ENCODE results near the gene CD300A. TPM values are rescaled to one million over a fixed set of nuclear protein-coding genes. Genes with fewer than 3 reads are reported as not detected.
A peak's percentile ranks its signal among the peaks of the same experiment; 100 is the strongest.

CD300A gene
- polyA plus RNA-seq, 1 donor (not counting 4 experiments of a cell fraction or from before 2014, with no cell fraction given): 0.07 TPM

DNA sequence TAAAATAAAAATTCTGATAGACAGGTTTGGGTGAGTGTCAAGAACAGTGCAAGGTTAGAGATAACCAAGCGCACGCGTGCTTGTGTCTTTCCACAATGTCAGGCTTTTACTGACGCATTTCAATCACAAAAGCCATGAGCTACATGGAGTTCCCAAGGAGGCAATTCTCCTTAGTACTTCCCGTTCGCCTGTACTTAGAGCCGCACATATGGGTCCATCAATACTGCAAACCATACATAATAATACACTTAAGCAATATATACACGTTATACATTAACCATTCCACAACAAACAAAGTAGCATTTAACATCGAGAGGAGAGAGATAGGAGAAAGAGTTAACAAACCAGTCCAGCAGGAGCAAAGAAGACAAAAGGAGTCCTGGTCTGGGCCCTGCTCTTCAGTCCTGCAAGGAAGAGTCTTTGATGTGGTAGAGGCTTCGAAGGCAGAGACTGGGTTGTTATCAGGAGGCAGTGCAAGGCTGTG, 46.5 kb upstream of the CD300A start:
- no peak for FAIRE-seq
- H3K4me1 ChIP-seq (ENCODE audit: control insufficient read depth, extremely low read depth, insufficient read depth, low read length): peaks cover 21% of the 10 kb centered on the region

DNA sequence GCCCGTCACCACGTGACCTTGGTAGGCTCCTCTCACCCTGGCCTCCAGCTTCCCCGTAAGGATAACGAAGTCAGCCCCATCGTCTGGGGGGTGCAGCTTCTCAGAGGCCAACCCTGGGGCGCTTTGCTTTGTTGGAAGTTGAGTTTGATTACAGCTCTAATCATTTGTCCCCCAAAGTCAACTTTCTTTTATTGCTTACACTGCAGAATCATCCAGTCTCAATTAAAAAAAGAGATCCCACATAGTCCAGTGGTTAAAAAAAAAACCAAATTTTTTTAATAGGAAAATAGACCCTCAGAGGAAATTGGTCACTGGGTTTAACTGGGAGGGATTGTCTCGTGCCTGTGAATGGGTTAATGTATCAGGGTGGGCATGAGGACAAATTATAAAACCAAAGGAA, 42.3 kb upstream of the CD300A start:
- Histone ChIP-seq H3K9me3 (ENCODE audit: control insufficient read depth, low read depth, low read length) (no peaks in the 10 kb centered on the region), H3K27ac (ENCODE audit: control insufficient read depth, insufficient read depth, low read length) (no peak overlapping the region), H3K9ac (ENCODE audit: control insufficient read depth, extremely low read depth, insufficient read depth, low read length) (no peak overlapping the region), H3K4me1 (ENCODE audit: control insufficient read depth, extremely low read depth, insufficient read depth, low read length) (peaks cover 16% of the 10 kb centered on the region), H3K4me2 (ENCODE audit: control insufficient read depth, extremely low read depth, insufficient read depth, low read depth, low read length) (no peak overlapping the region), H3K4me3 (ENCODE audit: control insufficient read depth in 2 of 3, extremely low read depth in 1 of 3, insufficient read depth in 2 of 3, low read depth in 1 of 3, low read length in 3 of 3) (no peak overlapping the region), H3K36me3 (ENCODE audit: control insufficient read depth in 2 of 2, extremely low read depth in 1 of 2, insufficient read depth in 2 of 2, low read length in 2 of 2) (no peaks in the 10 kb centered on the region), H2AFZ (ENCODE audit: control insufficient read depth, low read length) (no peak overlapping the region), H3K27me3 (ENCODE audit: control insufficient read depth, extremely low read depth, insufficient read depth, low read length) (no peaks in the 10 kb centered on the region), H3K79me2 (ENCODE audit: control insufficient read depth, insufficient read depth, low read length) (no peaks in the 10 kb centered on the region), H3K9me1 (ENCODE audit: control insufficient read depth, extremely low read depth, insufficient read depth, low read length) (peaks cover 3% of the 10 kb centered on the region), H4K20me1 (ENCODE audit: control insufficient read depth, extremely low read depth, insufficient read depth, low read length) (no peaks in the 10 kb centered on the region)
- TF ChIP-seq EZH2 (IDR thresholded peaks at IDR 0.05; ENCODE audit: low read length): no peak
- FAIRE-seq (no peak), DNase-seq (ENCODE audit: low read depth, low spot score) (no peak)
- dilution Hi-C loops (cut with MboI; ENCODE audit: extremely low pct_ligation_motif_present, low sequenced_read_pairs): no loop called here

More for the DNA sequence above, 46.5 kb upstream of the CD300A start:
- Histone ChIP-seq H3K27me3 (ENCODE audit: control insufficient read depth, extremely low read depth, insufficient read depth, low read length) (no peaks in the 10 kb centered on the region), H3K36me3 (ENCODE audit: control insufficient read depth in 2 of 2, extremely low read depth in 1 of 2, insufficient read depth in 2 of 2, low read length in 2 of 2) (no peaks in the 10 kb centered on the region), H3K9me1 (ENCODE audit: control insufficient read depth, extremely low read depth, insufficient read depth, low read length) (no peaks in the 10 kb centered on the region), H3K27ac (ENCODE audit: control insufficient read depth, insufficient read depth, low read length) (no peak overlapping the region), H3K4me2 (ENCODE audit: control insufficient read depth, extremely low read depth, insufficient read depth, low read depth, low read length) (no peak overlapping the region), H4K20me1 (ENCODE audit: control insufficient read depth, extremely low read depth, insufficient read depth, low read length) (no peaks in the 10 kb centered on the region), H3K79me2 (ENCODE audit: control insufficient read depth, insufficient read depth, low read length) (no peaks in the 10 kb centered on the region), H2AFZ (ENCODE audit: control insufficient read depth, low read length) (no peak overlapping the region), H3K4me3 (ENCODE audit: control insufficient read depth in 2 of 3, extremely low read depth in 1 of 3, insufficient read depth in 2 of 3, low read depth in 1 of 3, low read length in 3 of 3) (no peak overlapping the region), H3K9me3 (ENCODE audit: control insufficient read depth, low read depth, low read length) (no peaks in the 10 kb centered on the region), H3K9ac (ENCODE audit: control insufficient read depth, extremely low read depth, insufficient read depth, low read length) (no peak overlapping the region)
- DNase-seq (ENCODE audit: low read depth, low spot score): no peak
- dilution Hi-C loops (cut with MboI; ENCODE audit: extremely low pct_ligation_motif_present, low sequenced_read_pairs): no loop called here
- TF ChIP-seq, protein P1, sequence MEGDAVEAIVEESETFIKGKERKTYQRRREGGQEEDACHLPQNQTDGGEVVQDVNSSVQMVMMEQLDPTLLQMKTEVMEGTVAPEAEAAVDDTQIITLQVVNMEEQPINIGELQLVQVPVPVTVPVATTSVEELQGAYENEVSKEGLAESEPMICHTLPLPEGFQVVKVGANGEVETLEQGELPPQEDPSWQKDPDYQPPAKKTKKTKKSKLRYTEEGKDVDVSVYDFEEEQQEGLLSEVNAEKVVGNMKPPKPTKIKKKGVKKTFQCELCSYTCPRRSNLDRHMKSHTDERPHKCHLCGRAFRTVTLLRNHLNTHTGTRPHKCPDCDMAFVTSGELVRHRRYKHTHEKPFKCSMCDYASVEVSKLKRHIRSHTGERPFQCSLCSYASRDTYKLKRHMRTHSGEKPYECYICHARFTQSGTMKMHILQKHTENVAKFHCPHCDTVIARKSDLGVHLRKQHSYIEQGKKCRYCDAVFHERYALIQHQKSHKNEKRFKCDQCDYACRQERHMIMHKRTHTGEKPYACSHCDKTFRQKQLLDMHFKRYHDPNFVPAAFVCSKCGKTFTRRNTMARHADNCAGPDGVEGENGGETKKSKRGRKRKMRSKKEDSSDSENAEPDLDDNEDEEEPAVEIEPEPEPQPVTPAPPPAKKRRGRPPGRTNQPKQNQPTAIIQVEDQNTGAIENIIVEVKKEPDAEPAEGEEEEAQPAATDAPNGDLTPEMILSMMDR (optimal IDR thresholded peaks at IDR 0.05 in 1 of 3, IDR thresholded peaks at IDR 0.05 in 1 of 3, conservative IDR thresholded peaks at IDR 0.05 in 1 of 3; ENCODE audit: extremely low read depth in 1 of 3, insufficient read depth in 2 of 3, low read length in 3 of 3): no peak
- no peak for TF ChIP-seq EZH2 (IDR thresholded peaks at IDR 0.05; ENCODE audit: low read length)

DNA sequence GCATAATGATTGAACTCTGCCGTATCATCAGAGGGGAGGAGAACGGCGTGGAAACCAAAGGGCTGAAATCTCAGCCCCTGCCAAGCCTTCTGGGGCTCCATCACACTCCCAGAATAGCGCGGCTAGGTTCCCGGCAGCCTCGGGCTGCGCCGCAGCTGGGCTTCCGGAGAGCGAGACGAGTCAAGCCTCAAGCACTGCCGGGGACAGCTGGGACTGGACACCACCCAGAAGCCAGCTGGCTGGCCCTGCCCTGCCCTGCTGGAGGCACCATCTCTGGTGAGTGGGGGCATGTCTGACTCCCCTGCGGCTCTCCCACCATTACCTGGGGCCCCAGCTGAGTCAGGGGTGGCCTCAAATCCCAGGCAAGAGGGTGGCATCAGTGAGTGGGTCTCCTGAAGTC, 41.8 kb upstream of the CD300A start:
- DNase-seq (ENCODE audit: low read depth, low spot score): no peak
- H4K20me1 ChIP-seq (ENCODE audit: control insufficient read depth, extremely low read depth, insufficient read depth, low read length): no peaks in the 10 kb centered on the region

More for the DNA sequence above, 41.8 kb upstream of the CD300A start:
- no peak for TF ChIP-seq EZH2 (IDR thresholded peaks at IDR 0.05; ENCODE audit: low read length)
- TF ChIP-seq, protein P1 (optimal IDR thresholded peaks at IDR 0.05 in 1 of 3, IDR thresholded peaks at IDR 0.05 in 1 of 3, conservative IDR thresholded peaks at IDR 0.05 in 1 of 3; ENCODE audit: extremely low read depth in 1 of 3, insufficient read depth in 2 of 3, low read length in 3 of 3): no peak
- H3K4me3 ChIP-seq (ENCODE audit: control insufficient read depth in 2 of 3, extremely low read depth in 1 of 3, insufficient read depth in 2 of 3, low read depth in 1 of 3, low read length in 3 of 3): no peak overlapping the region
- H3K27me3 ChIP-seq (ENCODE audit: control insufficient read depth, extremely low read depth, insufficient read depth, low read length): no peaks in the 10 kb centered on the region
- peaks cover 16% of the 10 kb centered on the region for H3K4me1 ChIP-seq (ENCODE audit: control insufficient read depth, extremely low read depth, insufficient read depth, low read length)
- dilution Hi-C loops (cut with MboI; ENCODE audit: extremely low pct_ligation_motif_present, low sequenced_read_pairs): no loop called here
- H3K9me1 ChIP-seq (ENCODE audit: control insufficient read depth, extremely low read depth, insufficient read depth, low read length): peaks cover 3% of the 10 kb centered on the region
- no peaks in the 10 kb centered on the region for H3K79me2 ChIP-seq (ENCODE audit: control insufficient read depth, insufficient read depth, low read length)
- no peaks in the 10 kb centered on the region for H3K36me3 ChIP-seq (ENCODE audit: control insufficient read depth in 2 of 2, extremely low read depth in 1 of 2, insufficient read depth in 2 of 2, low read length in 2 of 2)
- no peak overlapping the region for H3K9ac ChIP-seq (ENCODE audit: control insufficient read depth, extremely low read depth, insufficient read depth, low read length)
- FAIRE-seq: no peak
- peak overlapping the region; percentile 22 for H3K4me2 ChIP-seq (ENCODE audit: control insufficient read depth, extremely low read depth, insufficient read depth, low read depth, low read length)
- H3K9me3 ChIP-seq (ENCODE audit: control insufficient read depth, low read depth, low read length): no peaks in the 10 kb centered on the region
- H2AFZ ChIP-seq (ENCODE audit: control insufficient read depth, low read length): no peak overlapping the region
- no peak overlapping the region for H3K27ac ChIP-seq (ENCODE audit: control insufficient read depth, insufficient read depth, low read length)
